ENCODE results near the gene ZNF619.

Gene ZNF619

GRCh38 chr3:40487172-40487571 is 10.2 kb downstream of the ZNF619 start:
- no peak overlapping the region for H3K4me3 ChIP-seq (ENCODE audit: low read depth, low read length)
- no peaks in the 10 kb centered on the region for H3K27me3 ChIP-seq
- H3K36me3 ChIP-seq = no peaks in the 10 kb centered on the region
- no peaks in the 10 kb centered on the region for H3K9me3 ChIP-seq
- TF ChIP-seq, protein P1, sequence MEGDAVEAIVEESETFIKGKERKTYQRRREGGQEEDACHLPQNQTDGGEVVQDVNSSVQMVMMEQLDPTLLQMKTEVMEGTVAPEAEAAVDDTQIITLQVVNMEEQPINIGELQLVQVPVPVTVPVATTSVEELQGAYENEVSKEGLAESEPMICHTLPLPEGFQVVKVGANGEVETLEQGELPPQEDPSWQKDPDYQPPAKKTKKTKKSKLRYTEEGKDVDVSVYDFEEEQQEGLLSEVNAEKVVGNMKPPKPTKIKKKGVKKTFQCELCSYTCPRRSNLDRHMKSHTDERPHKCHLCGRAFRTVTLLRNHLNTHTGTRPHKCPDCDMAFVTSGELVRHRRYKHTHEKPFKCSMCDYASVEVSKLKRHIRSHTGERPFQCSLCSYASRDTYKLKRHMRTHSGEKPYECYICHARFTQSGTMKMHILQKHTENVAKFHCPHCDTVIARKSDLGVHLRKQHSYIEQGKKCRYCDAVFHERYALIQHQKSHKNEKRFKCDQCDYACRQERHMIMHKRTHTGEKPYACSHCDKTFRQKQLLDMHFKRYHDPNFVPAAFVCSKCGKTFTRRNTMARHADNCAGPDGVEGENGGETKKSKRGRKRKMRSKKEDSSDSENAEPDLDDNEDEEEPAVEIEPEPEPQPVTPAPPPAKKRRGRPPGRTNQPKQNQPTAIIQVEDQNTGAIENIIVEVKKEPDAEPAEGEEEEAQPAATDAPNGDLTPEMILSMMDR (IDR thresholded peaks at IDR 0.05; ENCODE audit: low read depth, low read length) = no peak
- no peak for DNase-seq
- H3K4me1 ChIP-seq = no peaks in the 10 kb centered on the region

GRCh38 chr3:40490916-40491315 is 14.0 kb downstream of the ZNF619 start:
- no peak for DNase-seq
- Histone ChIP-seq H3K27me3 (no peaks in the 10 kb centered on the region), H3K4me1 (no peaks in the 10 kb centered on the region), H3K4me3 (ENCODE audit: low read depth, low read length) (no peak overlapping the region), H3K36me3 (no peaks in the 10 kb centered on the region), H3K9me3 (no peaks in the 10 kb centered on the region)
- TF ChIP-seq, protein P1 (IDR thresholded peaks at IDR 0.05; ENCODE audit: low read depth, low read length) = no peak

DNA sequence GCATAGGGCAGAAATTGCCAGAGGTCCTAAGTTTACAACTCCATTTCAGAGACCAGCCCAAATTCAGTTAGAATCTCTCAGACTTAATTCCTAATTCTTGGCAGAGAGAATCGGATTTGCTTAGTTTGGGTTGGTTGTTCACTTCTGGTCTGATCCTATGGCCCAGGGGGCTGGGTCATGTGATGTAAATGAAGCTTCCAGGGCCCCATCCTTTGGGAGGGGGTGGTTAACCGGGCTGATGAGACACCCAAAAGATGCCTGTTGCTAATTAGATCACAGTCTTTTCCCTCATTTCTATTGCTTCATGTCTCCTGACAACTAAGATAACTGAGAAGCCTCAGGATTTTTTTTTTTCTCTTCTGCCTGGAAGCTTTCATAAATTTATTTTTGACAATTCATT is 17.8 kb downstream of the ZNF619 start:
- no peaks in the 10 kb centered on the region for H3K9me3 ChIP-seq
- no peak overlapping the region for H3K4me3 ChIP-seq (ENCODE audit: low read depth, low read length)
- no peaks in the 10 kb centered on the region for H3K36me3 ChIP-seq
- H3K4me1 ChIP-seq = no peaks in the 10 kb centered on the region
- no peak for DNase-seq
- TF ChIP-seq, protein P1 (IDR thresholded peaks at IDR 0.05; ENCODE audit: low read depth, low read length) = no peak
- no peaks in the 10 kb centered on the region for H3K27me3 ChIP-seq

DNA sequence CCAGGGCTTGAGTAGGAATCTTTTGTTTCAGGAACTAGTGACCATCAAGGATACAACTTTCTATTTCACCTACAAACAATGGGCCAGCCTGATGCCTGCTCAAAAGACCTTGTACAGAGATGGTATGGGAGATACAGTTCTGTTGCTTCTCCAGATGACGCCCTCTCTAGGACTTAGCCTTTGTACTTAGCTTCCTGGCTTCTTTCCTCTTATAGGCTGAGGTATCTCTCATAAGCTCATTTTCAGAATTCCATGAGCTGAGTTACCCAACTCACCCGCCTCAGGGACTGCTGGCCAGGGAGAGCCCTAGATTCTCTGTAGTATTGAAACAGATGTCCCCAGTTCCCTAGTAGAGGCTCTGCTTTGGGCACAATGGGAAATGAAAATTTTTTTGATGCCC is 20.4 kb downstream of the ZNF619 start:
- TF ChIP-seq, protein P1 (IDR thresholded peaks at IDR 0.05; ENCODE audit: low read depth, low read length) = no peak
- no peak for DNase-seq
- no peaks in the 10 kb centered on the region for H3K9me3 ChIP-seq

GRCh38 chr3:40499952-40500351 is 23.0 kb downstream of the ZNF619 start:
- no peaks in the 10 kb centered on the region for H3K27me3 ChIP-seq
- no peaks in the 10 kb centered on the region for H3K4me1 ChIP-seq
- no peaks in the 10 kb centered on the region for H3K36me3 ChIP-seq
- no peak for DNase-seq
- TF ChIP-seq, protein P1 (IDR thresholded peaks at IDR 0.05; ENCODE audit: low read depth, low read length) = no peak
- no peaks in the 10 kb centered on the region for H3K9me3 ChIP-seq
- no peak overlapping the region for H3K4me3 ChIP-seq (ENCODE audit: low read depth, low read length)

More for the DNA sequence above, 20.4 kb downstream of the ZNF619 start:
- H3K36me3 ChIP-seq = no peaks in the 10 kb centered on the region
- H3K27me3 ChIP-seq = no peaks in the 10 kb centered on the region
- H3K4me3 ChIP-seq (ENCODE audit: low read depth, low read length) = no peak overlapping the region
- no peaks in the 10 kb centered on the region for H3K4me1 ChIP-seq

- Histone ChIP-seq H3K4me1 (no peaks in the 10 kb centered on the region), H3K36me3 (no peaks in the 10 kb centered on the region), H3K27me3 (no peaks in the 10 kb centered on the region), H3K9me3 (no peaks in the 10 kb centered on the region), H3K4me3 (ENCODE audit: low read depth, low read length) (no peak overlapping the region)
- DNase-seq = no peak
- TF ChIP-seq, protein P1 (IDR thresholded peaks at IDR 0.05; ENCODE audit: low read depth, low read length) = no peak
These were observed 25.1 kb downstream of the ZNF619 start for GRCh38 chr3:40502034-40502433.

Measured in BE2C (cell line).